B cell (primary cell): ENCODE measurements around the gene CYS1. TPM values are rescaled to one million over a fixed set of nuclear protein-coding genes. Genes with fewer than 3 reads are reported as not detected.

Experiments
- ATAC-seq: fragments of 200-7000 bp; cut with Tn5 transposase; one replicate; pipeline ENCODE4 v1.10.0; 2021; ENCODE audit warnings: low read depth, mild to moderate bottlenecking, moderate number of reproducible peaks, moderate library complexity
- CTCF ChIA-PET: fragments of 350-600 bp; sonication (Branson Sonifier 250); formaldehyde crosslinking; loops from one replicate; lab custom pipeline; 2021; ENCODE audit warnings: antibody characterized with exemption, inconsistent platforms; lab: Charles Lee
- POLR2A ChIA-PET: fragments of 350-600 bp; sonication (Branson Sonifier 250); formaldehyde crosslinking; loops from one replicate; lab custom pipeline; 2021; ENCODE audit warnings: antibody characterized with exemption; lab: Charles Lee
- DNase-seq: peaks from one replicate; pipeline ENCODE4 v3.0.0; 2013
- H2AFZ ChIP-seq: 2 replicates; pipeline ENCODE4 v1.6.1; 2012; ENCODE audit warnings: mild to moderate bottlenecking, low read depth, low read length; ENCODE audit not compliant: insufficient read depth, poor library complexity, severe bottlenecking
- H3K27ac ChIP-seq, 2 donors: 1 replicate in 1 of 2; 2 replicates in 1 of 2; pipeline ENCODE4 v1.5.1; 2012 to 2013; ENCODE audit warnings: low read length in 2 of 2, mild to moderate bottlenecking in 2 of 2, moderate library complexity in 1 of 2
- H3K27me3 ChIP-seq, 4 experiments: fragments of 200-600 bp in 1 of 4; sonication (generic) in 1 of 4; replicated peaks in 1 of 4; 1 replicate in 2 of 4; 2 replicates in 2 of 4; pipeline versions ENCODE4 v1.6.1 to v1.7.0; 2013 to 2016; ENCODE audit warnings: low read length in 3 of 4, mild to moderate bottlenecking in 2 of 4, mixed read lengths in 1 of 4, moderate library complexity in 1 of 4; ENCODE audit not compliant: insufficient read depth in 4 of 4, control insufficient read depth in 3 of 4; ENCODE audit errors: control extremely low read depth in 1 of 4
- H3K36me3 ChIP-seq, 2 experiments: replicated peaks in 1 of 2; 1 replicate in 1 of 2; 2 replicates in 1 of 2; pipeline versions ENCODE4 v1.6.1 to v1.7.1; 2013; ENCODE audit warnings: low read length in 1 of 2; ENCODE audit not compliant: insufficient read depth in 2 of 2, control insufficient read depth in 1 of 2; ENCODE audit errors: control extremely low read depth in 1 of 2, extremely low read depth in 1 of 2
- H3K4me1 ChIP-seq, 2 donors: fragments of 200-600 bp in 1 of 2; sonication (generic) in 1 of 2; 1 replicate in 1 of 2; 2 replicates in 1 of 2; pipeline versions ENCODE4 v1.5.1 to v1.6.1; 2013 to 2017; ENCODE audit warnings: low read length in 2 of 2; ENCODE audit not compliant: control insufficient read depth in 2 of 2, insufficient read depth in 2 of 2
- H3K4me2 ChIP-seq: replicated peaks from 2 replicates; pipeline ENCODE3; 2012; ENCODE audit warnings: mild to moderate bottlenecking, low read depth, low read length; ENCODE audit not compliant: poor library complexity, severe bottlenecking
- H3K4me3 ChIP-seq, 5 experiments: fragments of 200-600 bp in 1 of 5; sonication (generic) in 1 of 5; 1 replicate in 3 of 5; 2 replicates in 2 of 5; pipeline versions ENCODE4 v1.5.1 to v1.7.0; 2011 to 2016; ENCODE audit warnings: low read length in 4 of 5, mild to moderate bottlenecking in 4 of 5, low read depth in 2 of 5, control low read depth in 1 of 5, moderate library complexity in 1 of 5; ENCODE audit not compliant: insufficient read depth in 1 of 5; ENCODE audit errors: control extremely low read depth in 1 of 5, extremely low read depth in 1 of 5
- H3K79me2 ChIP-seq: fragments of 200-600 bp; sonication (generic); one replicate; pipeline ENCODE4 v1.6.0; 2016; ENCODE audit warnings: low read length; ENCODE audit not compliant: control insufficient read depth, insufficient read depth
- H3K9ac ChIP-seq: fragments of 200-600 bp; sonication (generic); 2 replicates; pipeline ENCODE4 v1.6.1; 2017; ENCODE audit warnings: mild to moderate bottlenecking, low read length, moderate library complexity
- H3K9me3 ChIP-seq, 3 donors: one replicate each; pipeline versions ENCODE4 v1.6.1 to v1.7.1; 2013; ENCODE audit warnings: low read length in 2 of 3; ENCODE audit not compliant: control insufficient read depth in 2 of 3, insufficient read depth in 1 of 3; ENCODE audit errors: control extremely low read depth in 1 of 3
- H4K20me1 ChIP-seq: 2 replicates; pipeline ENCODE4 v1.6.0; 2012; ENCODE audit warnings: mild to moderate bottlenecking, low read length; ENCODE audit not compliant: insufficient read depth, control insufficient read depth, poor library complexity, severe bottlenecking
- H3K27ac Mint-ChIP-seq: one replicate; pipeline ENCODE4 v1.8.0; 2021; ENCODE audit warnings: mixed read lengths
- H3K27me3 Mint-ChIP-seq: one replicate; pipeline ENCODE4 v1.8.0; 2021; ENCODE audit warnings: mixed read lengths
- H3K4me1 Mint-ChIP-seq: one replicate; pipeline ENCODE4 v1.8.0; 2021; ENCODE audit warnings: mixed read lengths
- H3K4me3 Mint-ChIP-seq: one replicate; pipeline ENCODE4 v1.8.0; 2021; ENCODE audit warnings: mixed read lengths
- H3K9me3 Mint-ChIP-seq: one replicate; pipeline ENCODE4 v1.8.0; 2022; ENCODE audit warnings: mixed read lengths; ENCODE audit not compliant: insufficient read depth
- CTCF ChIP-seq: fragments of 200-600 bp; IDR thresholded peaks from one replicate; pipeline ENCODE4 v1.8.0; 2022; ENCODE audit warnings: antibody characterized with exemption, mild to moderate bottlenecking
- EZH2 ChIP-seq: IDR thresholded peaks from 2 replicates; pipeline ENCODE4 v1.6.1; 2012; ENCODE audit warnings: borderline replicate concordance, low read depth, mild to moderate bottlenecking, moderate library complexity, low read length; ENCODE audit not compliant: insufficient read depth, poor library complexity, severe bottlenecking
- WGBS: methylation state at CpG from one replicate; pipeline ENCODE4 v1.1.5; 2013; ENCODE audit warnings: missing lambda C conversion rate; ENCODE audit not compliant: insufficient coverage; 5-methylcytosine and 5-hydroxymethylcytosine counted together
- intact Hi-C: fragments of 100-400 bp; cut with micrococcal nuclease; formaldehyde crosslinking; loops from one replicate; pipeline ENCODE4 v1.10.0; 2022
- polyA plus RNA-seq: library from polyadenylated mRNA; depleted of rRNA; stranded (reverse); fragments of >200 nt; gene quantifications from 2 replicates; pipeline ENCODE4 v1.2.3, GENCODE V29; 2012
- total RNA-seq, 2 donors: library from RNA; stranded (reverse); fragments of 120-200 nt in 1 of 2; gene quantifications; 1 replicate in 1 of 2; 2 replicates in 1 of 2; pipeline versions ENCODE4 v1.2.3 to v1.2.4, GENCODE V29; 2013 to 2022

CYS1 gene
- total and polyA plus RNA-seq, 2 donors (not counting 1 experiment from before 2014, with no cell fraction given), result not detected

GRCh38 chr2:10091182-10091888 lies 11.1 kb upstream of the CYS1 start:
- DNase-seq (peak; percentile 39), ATAC-seq (peak; percentile 53)
- 9% methylated on average over 50 of the region's 52 CpGs for WGBS
- no peaks in the 10 kb centered on the region for H3K79me2 ChIP-seq
- no peaks in the 10 kb centered on the region for H3K9me3 Mint-ChIP-seq
- H3K27me3 Mint-ChIP-seq, result peaks cover 39% of the 10 kb centered on the region
- H3K9me3 ChIP-seq, result peaks cover 0 to 20% (median 4%) of the 10 kb centered on the region in 3 donors
- peak overlapping the region in 4 of 5 experiments; percentile 29 to 62 (median 50) for H3K4me3 ChIP-seq
- H4K20me1 ChIP-seq, result no peaks in the 10 kb centered on the region
- peak overlapping the region; percentile 62 for H3K9ac ChIP-seq
- peaks cover 6 to 12% of the 10 kb centered on the region in 2 donors for H3K4me1 ChIP-seq
- H3K27ac ChIP-seq, result no peak overlapping the region
- ChIA-PET CTCF (interaction anchor here (0.8 to 12.9 kb wide), 4 partner anchors 9 to 319 kb away, joined by 3 to 143 read pairs (median 5); no protein-coding TSS in a partner anchor), POLR2A (interaction anchor here (0.6 to 0.7 kb wide), 2 partner anchors 24 to 273 kb away, joined by 3 to 4 read pairs; no protein-coding TSS in a partner anchor)
- H3K4me2 ChIP-seq, result peak overlapping the region; percentile 85
- intact Hi-C loops, result no loop called here
- peaks cover 0 to 45% (median 8%) of the 10 kb centered on the region in 4 experiments for H3K27me3 ChIP-seq
- H3K36me3 ChIP-seq, result no peaks in the 10 kb centered on the region
- peaks cover 10% of the 10 kb centered on the region for H3K4me1 Mint-ChIP-seq
- peak overlapping the region; percentile 82 for H2AFZ ChIP-seq
- TF ChIP-seq EZH2, result no peak
- no peak for TF ChIP-seq CTCF
- peak overlapping the region; percentile 82 for H3K4me3 Mint-ChIP-seq
- peak overlapping the region; percentile 46 for H3K27ac Mint-ChIP-seq
